ENCODE measurements around the gene CDK5RAP2.
"Not testable (repeated sequence)": the region's sequence is repeated elsewhere in the genome, so short reads cannot be mapped to it uniquely, and the experiment has no call there.

CDK5RAP2 gene

DNA sequence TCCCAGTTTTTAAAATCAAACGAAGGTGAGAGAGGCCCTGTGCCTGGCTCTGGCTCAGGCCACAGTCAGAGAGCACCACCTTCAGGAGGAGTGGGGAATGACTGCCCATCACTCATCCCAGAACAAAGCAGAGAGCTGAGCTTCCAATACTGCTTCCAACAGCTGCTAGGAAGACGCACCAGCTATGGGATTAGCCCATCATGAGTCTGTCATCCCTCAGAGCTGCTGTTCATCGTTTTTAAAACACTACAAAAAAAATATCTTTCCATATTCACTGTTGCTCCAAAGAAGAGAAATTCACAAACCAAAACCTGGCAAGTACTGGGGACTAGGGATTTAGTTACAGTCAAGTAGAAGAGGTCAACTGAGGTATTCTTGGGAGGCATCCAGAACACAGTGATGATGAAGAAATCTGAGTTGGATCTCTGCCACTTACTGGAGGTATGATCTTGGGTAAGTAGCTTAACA, 102.4 kb downstream of the CDK5RAP2 start:
- Mint-ChIP-seq H3K4me3 (no peak overlapping the region), H3K27me3 (ENCODE audit: low read depth) (no peaks in the 10 kb centered on the region), H3K4me1 (ENCODE audit: low read depth) (peaks cover 4% of the 10 kb centered on the region), H3K9me3 (no peaks in the 10 kb centered on the region), H3K36me3 (ENCODE audit: low read depth) (peaks cover 32% of the 10 kb centered on the region), H3K27ac (no peak overlapping the region)
- no peak for DNase-seq (ENCODE audit: low spot score)

DNA sequence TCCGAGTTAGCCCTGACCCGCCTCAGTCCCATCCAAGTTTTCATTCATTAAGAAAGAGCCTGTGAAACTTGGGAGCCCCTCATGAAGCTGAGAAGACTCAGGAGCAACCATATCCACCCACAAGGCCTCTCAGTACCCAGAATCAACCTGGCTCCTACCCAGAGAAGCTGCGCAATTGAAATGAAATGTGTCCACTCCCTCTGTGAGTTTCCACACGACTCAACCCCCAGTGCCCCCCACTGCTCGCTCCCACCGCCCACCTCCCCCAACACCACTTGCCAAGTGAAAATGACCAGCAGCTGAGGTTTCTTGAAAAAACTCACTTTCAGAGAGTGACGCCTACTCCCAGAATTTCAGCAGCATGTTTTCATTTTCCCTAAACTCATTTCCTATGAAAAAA, 104.6 kb downstream of the CDK5RAP2 start:
- Mint-ChIP-seq H3K27ac (no peak overlapping the region), H3K27me3 (ENCODE audit: low read depth) (no peaks in the 10 kb centered on the region), H3K36me3 (ENCODE audit: low read depth) (peaks cover 37% of the 10 kb centered on the region), H3K4me3 (no peak overlapping the region), H3K4me1 (ENCODE audit: low read depth) (peaks cover 4% of the 10 kb centered on the region), H3K9me3 (no peaks in the 10 kb centered on the region)
- DNase-seq (ENCODE audit: low spot score), result no peak

DNA sequence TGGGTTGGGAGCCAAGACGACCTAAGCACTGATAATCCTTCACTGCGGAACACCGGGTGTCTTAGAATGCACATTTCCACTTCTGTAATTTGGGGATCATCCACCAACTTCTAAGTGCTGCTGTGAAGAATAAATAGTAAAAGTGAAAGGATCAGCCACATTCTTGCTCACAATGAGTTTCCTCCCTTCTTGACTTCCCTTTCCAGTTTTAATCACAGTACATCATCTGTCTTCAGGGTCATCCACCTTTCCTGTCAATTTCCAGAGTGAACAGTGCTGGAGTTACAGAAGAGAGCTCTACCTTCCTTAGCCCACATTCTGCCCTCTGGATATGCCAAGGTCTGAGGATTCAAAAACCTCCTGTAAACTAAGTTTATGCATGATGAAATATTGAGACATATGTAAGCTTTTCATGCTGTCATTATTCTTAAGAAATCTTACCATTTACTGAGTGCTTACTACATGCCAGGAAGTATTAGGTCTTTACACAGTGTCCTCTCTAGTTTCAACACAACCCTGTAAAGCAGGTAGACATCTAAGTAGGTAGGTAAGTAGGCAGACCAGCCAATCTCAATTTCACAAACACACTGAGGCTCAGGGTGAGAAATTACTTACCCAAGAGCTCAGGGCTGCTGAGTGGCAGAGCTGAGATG, 105.2 kb downstream of the CDK5RAP2 start:
- peak overlapping the region; percentile 11 for H3K27ac Mint-ChIP-seq
- H3K36me3 Mint-ChIP-seq (ENCODE audit: low read depth), result peaks cover 39% of the 10 kb centered on the region
- H3K27me3 Mint-ChIP-seq (ENCODE audit: low read depth), result no peaks in the 10 kb centered on the region
- no peak for DNase-seq (ENCODE audit: low spot score)
- no peaks in the 10 kb centered on the region for H3K9me3 Mint-ChIP-seq
- H3K4me3 Mint-ChIP-seq, result no peak overlapping the region
- peaks cover 4% of the 10 kb centered on the region for H3K4me1 Mint-ChIP-seq (ENCODE audit: low read depth)

DNA sequence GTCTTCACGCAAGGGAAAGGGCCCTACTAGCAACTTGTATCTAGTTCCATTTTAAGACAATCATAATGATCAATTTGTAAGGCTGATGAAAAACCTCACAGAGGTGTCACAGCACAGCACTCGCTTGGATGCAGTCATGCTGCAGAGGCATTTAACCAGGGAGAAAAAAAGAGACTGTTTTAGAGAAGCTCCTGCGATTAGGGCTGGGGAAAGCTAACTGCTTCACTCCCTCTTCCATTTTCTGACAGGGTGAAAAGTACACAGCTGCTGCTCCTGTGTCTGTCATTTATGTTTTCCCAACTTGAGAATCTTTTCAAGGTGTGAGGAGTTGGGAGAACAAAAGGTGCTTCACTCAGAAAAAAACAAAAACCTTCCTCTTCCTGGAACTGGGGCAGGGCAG, 106.4 kb downstream of the CDK5RAP2 start:
- no peaks in the 10 kb centered on the region for H3K27me3 Mint-ChIP-seq (ENCODE audit: low read depth)
- no peak overlapping the region for H3K27ac Mint-ChIP-seq
- H3K4me1 Mint-ChIP-seq (ENCODE audit: low read depth), result peaks cover 4% of the 10 kb centered on the region
- peaks cover 40% of the 10 kb centered on the region for H3K36me3 Mint-ChIP-seq (ENCODE audit: low read depth)
- no peaks in the 10 kb centered on the region for H3K9me3 Mint-ChIP-seq
- no peak for DNase-seq (ENCODE audit: low spot score)
- H3K4me3 Mint-ChIP-seq, result no peak overlapping the region

DNA sequence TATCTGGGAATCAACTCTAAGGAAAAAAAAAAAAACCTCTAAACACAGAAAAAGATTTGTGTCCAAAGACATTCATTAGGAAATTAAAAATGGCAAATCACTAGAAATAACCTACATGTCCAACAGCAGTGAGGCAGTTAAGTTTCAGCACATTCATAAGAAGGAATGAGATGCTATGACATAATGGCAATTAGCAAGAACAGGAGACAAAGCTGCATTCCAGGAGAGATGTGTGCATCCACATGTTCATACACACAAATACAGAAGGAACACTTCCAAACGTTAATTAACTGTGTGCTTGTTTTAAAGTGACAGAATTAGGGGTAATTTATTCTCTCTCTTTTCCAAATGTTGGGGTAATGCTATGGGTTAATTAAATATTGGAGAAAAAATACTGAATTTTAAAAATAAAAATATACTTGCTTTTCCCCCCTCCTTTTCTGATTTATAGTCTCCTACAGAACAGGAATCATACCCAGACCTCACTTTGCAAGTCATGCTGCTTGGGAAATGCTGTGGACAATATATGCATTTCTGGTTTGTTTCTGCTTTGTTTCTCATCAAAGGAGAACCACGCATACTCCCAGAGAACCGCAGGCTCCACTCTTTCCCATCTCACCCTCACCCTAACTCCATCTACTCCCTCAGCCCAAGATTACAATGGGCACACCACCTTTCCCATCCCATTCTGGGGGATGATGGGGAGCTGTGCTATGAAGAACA, 114.1 kb downstream of the CDK5RAP2 start:
- Mint-ChIP-seq H3K27me3 (ENCODE audit: low read depth) (no peaks in the 10 kb centered on the region), H3K27ac (no peak overlapping the region), H3K9me3 (no peaks in the 10 kb centered on the region), H3K4me1 (ENCODE audit: low read depth) (no peaks in the 10 kb centered on the region), H3K36me3 (ENCODE audit: low read depth) (peaks cover 18% of the 10 kb centered on the region), H3K4me3 (no peak overlapping the region)
- no peak for DNase-seq (ENCODE audit: low spot score)

DNA sequence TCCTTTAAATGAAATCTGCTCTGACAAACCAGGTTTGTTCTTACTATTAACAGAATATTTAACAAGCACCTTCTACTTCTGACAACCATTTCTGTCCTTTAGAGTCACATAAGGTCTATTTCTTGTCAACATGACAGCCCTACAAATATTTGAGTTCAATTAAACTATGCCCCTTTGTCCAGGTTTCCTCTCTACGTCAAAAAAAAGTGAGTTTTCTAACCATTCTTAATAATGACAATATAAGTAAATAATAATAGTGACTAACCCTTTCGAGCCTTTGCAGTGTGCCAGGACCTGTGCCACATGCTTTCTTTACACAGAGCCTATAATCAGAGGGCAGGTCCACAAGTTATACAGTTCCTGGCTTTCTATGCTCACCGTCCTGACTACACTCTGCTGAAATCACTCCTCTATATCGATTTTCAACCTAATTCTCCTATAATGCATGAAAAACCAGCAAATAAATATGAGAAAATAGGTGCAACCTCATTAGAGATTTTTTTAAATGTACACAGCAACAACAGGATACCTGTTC, 115.0 kb downstream of the CDK5RAP2 start:
- no peaks in the 10 kb centered on the region for H3K9me3 Mint-ChIP-seq
- no peak overlapping the region for H3K27ac Mint-ChIP-seq
- no peak overlapping the region for H3K4me3 Mint-ChIP-seq
- peaks cover 16% of the 10 kb centered on the region for H3K36me3 Mint-ChIP-seq (ENCODE audit: low read depth)
- H3K4me1 Mint-ChIP-seq (ENCODE audit: low read depth), result no peaks in the 10 kb centered on the region
- no peaks in the 10 kb centered on the region for H3K27me3 Mint-ChIP-seq (ENCODE audit: low read depth)
- no peak for DNase-seq (ENCODE audit: low spot score)

DNA sequence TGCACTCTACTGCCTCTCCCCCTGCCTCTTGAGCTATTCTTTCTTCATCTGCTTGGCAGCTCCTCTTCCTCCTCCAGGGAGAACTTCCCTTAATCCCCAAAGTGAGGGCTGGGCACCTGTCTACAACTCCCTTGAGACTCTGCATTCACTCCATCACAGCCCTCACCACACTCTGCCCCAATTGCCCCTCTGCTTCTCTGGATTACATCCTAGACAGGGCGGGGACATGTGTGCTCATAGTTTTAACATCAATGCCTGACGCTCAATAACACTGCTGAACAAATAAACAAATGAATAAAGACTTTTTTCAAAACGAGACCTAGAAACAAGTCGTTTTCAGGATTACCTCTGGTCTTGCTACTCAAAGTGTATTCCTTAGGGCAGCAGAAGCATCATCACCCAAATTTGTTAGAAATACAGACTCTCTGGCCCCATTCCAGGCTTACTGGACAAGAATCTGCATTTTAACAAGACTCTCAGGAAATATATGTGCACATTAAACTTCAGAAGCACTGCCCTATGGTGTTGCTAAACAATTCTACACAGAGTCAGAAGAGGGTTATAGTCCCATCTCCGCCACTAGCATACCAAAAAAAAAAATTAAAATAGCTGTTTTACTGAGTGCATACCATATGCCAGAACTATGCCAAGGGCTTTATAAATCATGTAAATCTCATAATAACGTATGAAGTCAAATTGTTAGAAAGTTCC, 115.6 kb downstream of the CDK5RAP2 start:
- H3K9me3 Mint-ChIP-seq, result no peaks in the 10 kb centered on the region
- no peaks in the 10 kb centered on the region for H3K27me3 Mint-ChIP-seq (ENCODE audit: low read depth)
- DNase-seq (ENCODE audit: low spot score), result no peak
- peaks cover 13% of the 10 kb centered on the region for H3K36me3 Mint-ChIP-seq (ENCODE audit: low read depth)
- H3K4me3 Mint-ChIP-seq, result no peak overlapping the region
- H3K4me1 Mint-ChIP-seq (ENCODE audit: low read depth), result no peaks in the 10 kb centered on the region
- H3K27ac Mint-ChIP-seq, result no peak overlapping the region

DNA sequence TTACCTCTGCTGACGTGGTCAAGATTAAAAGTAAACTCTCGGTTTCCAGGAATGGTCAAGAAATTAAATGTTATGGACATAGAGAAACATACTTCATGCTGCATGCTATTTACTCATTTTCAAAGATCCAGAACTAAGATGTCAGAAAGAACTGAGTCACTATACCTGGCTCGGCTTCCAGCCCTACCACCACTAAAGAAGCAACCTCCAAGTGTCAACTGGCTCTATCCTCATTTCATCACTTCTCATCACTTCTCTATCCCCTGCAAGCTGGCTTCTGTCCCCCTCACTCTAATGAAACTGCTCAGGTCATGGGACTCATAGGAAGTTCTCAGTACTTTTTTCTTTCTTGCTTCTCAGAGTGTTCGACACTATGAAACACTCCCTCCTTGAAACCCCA, 116.2 kb downstream of the CDK5RAP2 start:
- H3K27ac Mint-ChIP-seq, result no peak overlapping the region
- H3K27me3 Mint-ChIP-seq (ENCODE audit: low read depth), result no peaks in the 10 kb centered on the region
- H3K4me1 Mint-ChIP-seq (ENCODE audit: low read depth), result no peaks in the 10 kb centered on the region
- no peak for DNase-seq (ENCODE audit: low spot score)
- peaks cover 13% of the 10 kb centered on the region for H3K36me3 Mint-ChIP-seq (ENCODE audit: low read depth)
- H3K9me3 Mint-ChIP-seq, result no peaks in the 10 kb centered on the region
- no peak overlapping the region for H3K4me3 Mint-ChIP-seq

DNA sequence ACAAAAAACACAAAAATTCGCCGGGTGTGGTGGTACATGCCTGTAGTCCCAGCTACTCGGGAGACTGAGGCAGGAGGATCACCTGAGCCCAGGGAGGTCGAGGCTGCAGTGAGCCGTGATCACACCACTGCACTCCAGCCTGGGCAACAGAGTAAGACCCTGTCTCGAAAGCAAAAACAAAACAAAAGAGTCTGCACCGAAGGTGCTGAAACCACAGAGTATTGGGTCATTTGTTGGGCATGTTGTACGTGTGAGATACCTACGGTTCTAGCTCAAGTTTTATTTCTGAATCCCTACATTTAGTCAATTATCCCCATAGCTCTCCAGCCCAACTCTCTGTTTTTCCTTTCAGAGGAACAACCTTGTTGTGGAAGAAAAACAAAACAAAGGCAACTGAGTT, 118.3 kb downstream of the CDK5RAP2 start:
- not testable (repeated sequence) for H3K4me3 Mint-ChIP-seq

DNA sequence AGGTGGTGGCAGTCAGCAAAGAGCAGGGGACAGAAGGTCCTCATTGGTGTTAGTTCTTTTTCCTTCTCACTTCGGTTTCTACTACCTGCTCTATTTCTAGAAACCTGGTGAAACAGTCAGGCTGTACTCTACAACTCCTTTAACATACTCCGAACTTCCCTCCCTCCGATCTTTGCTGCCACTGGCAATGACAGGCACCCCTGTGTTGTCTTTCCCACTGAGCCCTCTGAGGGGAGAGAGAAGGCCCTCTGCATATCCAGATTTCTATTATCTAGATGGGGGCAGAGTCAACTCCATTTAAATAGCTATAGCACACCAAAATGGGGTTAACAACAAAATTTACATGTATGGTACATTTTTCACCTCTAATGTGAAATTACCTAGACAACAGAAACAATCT, 123.7 kb downstream of the CDK5RAP2 start:
- Mint-ChIP-seq H3K4me3 (no peak overlapping the region), H3K9me3 (no peaks in the 10 kb centered on the region), H3K4me1 (ENCODE audit: low read depth) (no peaks in the 10 kb centered on the region), H3K27me3 (ENCODE audit: low read depth) (no peaks in the 10 kb centered on the region), H3K27ac (no peak overlapping the region), H3K36me3 (ENCODE audit: low read depth) (peaks cover 28% of the 10 kb centered on the region)
- DNase-seq (ENCODE audit: low spot score), result no peak

More for the DNA sequence above, 118.3 kb downstream of the CDK5RAP2 start:
- not testable (repeated sequence) for H3K27me3 Mint-ChIP-seq (ENCODE audit: low read depth); H3K27ac Mint-ChIP-seq; H3K9me3 Mint-ChIP-seq; H3K4me1 Mint-ChIP-seq (ENCODE audit: low read depth); DNase-seq (ENCODE audit: low spot score)
- H3K36me3 Mint-ChIP-seq (ENCODE audit: low read depth), result peaks cover 16% of the 10 kb centered on the region

DNA sequence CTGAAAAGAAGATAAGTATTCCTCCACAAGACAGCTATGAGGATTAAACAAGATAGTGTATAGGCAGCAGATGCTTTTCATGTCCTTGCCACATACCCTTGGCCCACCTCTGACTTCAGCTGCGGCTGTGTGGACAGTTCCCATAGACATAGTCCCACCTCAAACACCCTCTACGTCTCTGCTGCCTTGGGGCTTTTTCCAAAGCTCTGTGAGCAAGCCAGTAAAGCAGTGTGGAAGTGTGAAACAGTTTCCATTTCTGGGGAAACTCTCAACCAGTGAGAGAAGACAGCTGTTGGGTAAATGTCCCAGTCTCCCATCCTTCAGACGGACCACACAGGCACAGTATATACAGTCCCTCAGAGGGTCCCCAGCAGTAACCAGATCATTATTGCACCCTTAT, 125.5 kb downstream of the CDK5RAP2 start:
- DNase-seq (ENCODE audit: low spot score), result no peak
- Mint-ChIP-seq H3K36me3 (ENCODE audit: low read depth) (peaks cover 31% of the 10 kb centered on the region), H3K9me3 (no peaks in the 10 kb centered on the region), H3K4me3 (no peak overlapping the region), H3K27ac (no peak overlapping the region), H3K27me3 (ENCODE audit: low read depth) (no peaks in the 10 kb centered on the region), H3K4me1 (ENCODE audit: low read depth) (no peaks in the 10 kb centered on the region)

DNA sequence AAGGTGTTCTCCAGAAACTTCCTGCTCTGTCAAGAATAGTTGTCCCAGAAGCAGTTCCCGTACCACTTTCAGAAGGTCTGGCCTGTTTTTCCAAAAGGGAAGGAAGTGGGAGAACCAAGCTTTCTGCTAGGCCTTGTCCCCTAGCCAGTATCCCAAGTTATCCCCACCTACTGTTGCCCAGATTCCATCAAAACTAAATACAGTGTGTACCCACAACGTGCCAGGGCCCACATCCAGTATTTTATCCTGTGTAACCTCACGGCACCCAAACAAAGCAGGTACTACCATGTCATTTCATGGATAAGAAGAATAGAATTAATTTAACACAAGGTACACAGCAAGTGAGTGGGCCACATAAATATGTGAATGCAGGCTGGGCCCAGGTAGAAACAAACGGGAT, 126.2 kb downstream of the CDK5RAP2 start:
- Mint-ChIP-seq H3K4me1 (ENCODE audit: low read depth) (no peaks in the 10 kb centered on the region), H3K4me3 (no peak overlapping the region), H3K9me3 (no peaks in the 10 kb centered on the region), H3K27me3 (ENCODE audit: low read depth) (no peaks in the 10 kb centered on the region), H3K27ac (no peak overlapping the region), H3K36me3 (ENCODE audit: low read depth) (peaks cover 34% of the 10 kb centered on the region)
- DNase-seq (ENCODE audit: low spot score), result no peak

DNA sequence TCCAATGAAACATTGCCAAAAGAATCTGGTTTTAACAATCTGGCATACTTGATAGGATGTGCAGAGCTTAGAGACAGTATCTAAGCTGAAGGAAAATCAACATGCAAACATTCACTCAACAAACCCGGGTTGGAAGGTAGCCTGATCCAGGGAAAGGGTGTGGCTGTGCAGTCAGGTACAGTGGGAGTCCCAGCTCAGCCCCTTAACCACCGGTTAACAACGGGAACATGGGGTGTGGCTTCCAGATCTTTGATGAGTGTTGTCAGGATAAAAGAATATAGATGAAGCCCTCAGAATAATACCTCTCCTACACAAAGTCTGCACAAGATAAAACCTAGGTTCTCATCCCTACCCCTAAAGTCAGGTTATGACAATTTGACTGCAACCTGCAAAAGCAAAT, 127.3 kb downstream of the CDK5RAP2 start:
- H3K4me3 Mint-ChIP-seq, result no peak overlapping the region
- H3K9me3 Mint-ChIP-seq, result no peaks in the 10 kb centered on the region
- H3K27ac Mint-ChIP-seq, result no peak overlapping the region
- DNase-seq (ENCODE audit: low spot score), result no peak
- H3K27me3 Mint-ChIP-seq (ENCODE audit: low read depth), result no peaks in the 10 kb centered on the region
- H3K36me3 Mint-ChIP-seq (ENCODE audit: low read depth), result peaks cover 34% of the 10 kb centered on the region
- no peaks in the 10 kb centered on the region for H3K4me1 Mint-ChIP-seq (ENCODE audit: low read depth)

DNA sequence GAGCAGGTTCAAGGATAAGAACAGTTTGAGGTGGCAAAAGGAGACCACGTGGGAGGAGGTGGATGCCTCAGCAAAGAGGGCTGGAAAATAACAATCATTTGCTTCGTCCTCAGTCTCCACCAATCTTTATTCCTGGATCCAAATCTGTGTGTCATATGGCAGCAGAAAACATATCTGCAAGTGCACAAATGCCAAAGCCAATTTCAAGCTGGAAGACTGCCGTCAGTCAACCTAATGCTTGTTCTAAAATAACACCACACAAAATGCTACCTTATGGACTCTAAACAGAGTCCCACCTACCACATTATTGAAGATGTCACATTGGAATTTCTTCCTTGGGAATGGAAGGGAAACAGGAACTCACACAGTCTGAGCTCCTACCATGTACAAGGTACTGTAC, 129.1 kb downstream of the CDK5RAP2 start:
- Mint-ChIP-seq H3K36me3 (ENCODE audit: low read depth) (peaks cover 36% of the 10 kb centered on the region), H3K27ac (no peak overlapping the region)

More for the DNA sequence above, 129.1 kb downstream of the CDK5RAP2 start:
- H3K4me1 Mint-ChIP-seq (ENCODE audit: low read depth), result peaks cover 6% of the 10 kb centered on the region
- DNase-seq (ENCODE audit: low spot score), result no peak
- H3K4me3 Mint-ChIP-seq, result no peak overlapping the region
- H3K9me3 Mint-ChIP-seq, result no peaks in the 10 kb centered on the region
- no peaks in the 10 kb centered on the region for H3K27me3 Mint-ChIP-seq (ENCODE audit: low read depth)
